HFF-Myc (cell line): ENCODE measurements around the gene TRAF5.
A peak's percentile ranks its signal among the peaks of the same experiment; 100 is the strongest.

ENCODE experiments used
- DNase-seq: peaks from one replicate; pipeline ENCODE4 v3.0.0-alpha.2; 2011; ENCODE audit warnings: low read depth; ENCODE audit errors: extremely low read depth
- H3K4me3 ChIP-seq: replicated peaks from 2 replicates; pipeline ENCODE4 v1.5.1; 2011; ENCODE audit warnings: low read depth, mild to moderate bottlenecking, control low read depth, low read length
- TF ChIP-seq, protein P1 (sequence below): IDR thresholded peaks from 2 replicates; pipeline ENCODE4 v1.5.1; 2012; ENCODE audit warnings: mild to moderate bottlenecking, low read depth, low read length, control low read depth; ENCODE audit errors: missing control alignments

Gene TRAF5, protein sequence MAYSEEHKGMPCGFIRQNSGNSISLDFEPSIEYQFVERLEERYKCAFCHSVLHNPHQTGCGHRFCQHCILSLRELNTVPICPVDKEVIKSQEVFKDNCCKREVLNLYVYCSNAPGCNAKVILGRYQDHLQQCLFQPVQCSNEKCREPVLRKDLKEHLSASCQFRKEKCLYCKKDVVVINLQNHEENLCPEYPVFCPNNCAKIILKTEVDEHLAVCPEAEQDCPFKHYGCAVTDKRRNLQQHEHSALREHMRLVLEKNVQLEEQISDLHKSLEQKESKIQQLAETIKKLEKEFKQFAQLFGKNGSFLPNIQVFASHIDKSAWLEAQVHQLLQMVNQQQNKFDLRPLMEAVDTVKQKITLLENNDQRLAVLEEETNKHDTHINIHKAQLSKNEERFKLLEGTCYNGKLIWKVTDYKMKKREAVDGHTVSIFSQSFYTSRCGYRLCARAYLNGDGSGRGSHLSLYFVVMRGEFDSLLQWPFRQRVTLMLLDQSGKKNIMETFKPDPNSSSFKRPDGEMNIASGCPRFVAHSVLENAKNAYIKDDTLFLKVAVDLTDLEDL

DNA sequence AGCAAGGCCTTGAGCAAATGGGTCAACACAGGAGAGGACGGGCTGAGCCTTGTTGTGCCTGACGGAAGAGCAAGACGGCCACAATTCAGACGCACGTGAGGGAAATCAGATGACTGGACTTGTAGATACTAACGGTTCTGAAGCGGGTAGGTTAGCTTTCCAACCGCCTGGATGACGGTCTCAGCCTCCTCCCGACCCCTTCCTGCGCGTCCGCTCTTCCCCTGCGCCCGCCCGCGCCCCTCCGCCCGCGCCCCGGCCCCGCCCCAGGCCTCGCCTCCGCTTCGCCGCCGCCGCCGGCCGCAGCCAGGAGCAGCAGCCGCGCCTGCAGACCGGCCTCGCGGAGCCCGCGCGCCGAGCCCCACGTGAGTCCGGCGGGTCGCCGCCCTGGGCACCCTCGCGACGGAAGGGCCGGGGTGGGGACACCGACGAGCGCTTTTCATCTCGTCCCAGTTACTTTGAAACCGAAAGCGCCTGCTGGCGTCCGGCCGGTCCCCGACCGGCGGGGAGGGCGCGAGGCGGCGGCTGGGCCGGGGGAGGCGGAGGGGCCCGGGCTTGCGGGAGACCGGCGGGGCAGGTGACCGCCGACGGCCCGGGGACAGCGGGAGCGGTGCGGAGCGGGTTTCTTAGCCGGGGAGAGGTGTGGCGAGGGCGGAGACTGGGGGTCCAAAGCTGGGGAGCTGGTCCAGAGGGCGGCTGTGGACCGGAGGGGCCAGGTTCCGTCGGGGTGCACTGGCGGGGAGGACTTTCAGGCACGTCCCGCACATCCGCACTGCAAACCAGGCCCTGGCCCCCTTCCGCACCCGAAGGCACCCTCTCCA is at the start of gene TRAF5:
TSS of gene TRAF5 (plus strand) at position 306 of the 818 bp plus-strand sequence. CDS start 26,407 bp downstream, outside the sequence.
- TF ChIP-seq, protein P1, sequence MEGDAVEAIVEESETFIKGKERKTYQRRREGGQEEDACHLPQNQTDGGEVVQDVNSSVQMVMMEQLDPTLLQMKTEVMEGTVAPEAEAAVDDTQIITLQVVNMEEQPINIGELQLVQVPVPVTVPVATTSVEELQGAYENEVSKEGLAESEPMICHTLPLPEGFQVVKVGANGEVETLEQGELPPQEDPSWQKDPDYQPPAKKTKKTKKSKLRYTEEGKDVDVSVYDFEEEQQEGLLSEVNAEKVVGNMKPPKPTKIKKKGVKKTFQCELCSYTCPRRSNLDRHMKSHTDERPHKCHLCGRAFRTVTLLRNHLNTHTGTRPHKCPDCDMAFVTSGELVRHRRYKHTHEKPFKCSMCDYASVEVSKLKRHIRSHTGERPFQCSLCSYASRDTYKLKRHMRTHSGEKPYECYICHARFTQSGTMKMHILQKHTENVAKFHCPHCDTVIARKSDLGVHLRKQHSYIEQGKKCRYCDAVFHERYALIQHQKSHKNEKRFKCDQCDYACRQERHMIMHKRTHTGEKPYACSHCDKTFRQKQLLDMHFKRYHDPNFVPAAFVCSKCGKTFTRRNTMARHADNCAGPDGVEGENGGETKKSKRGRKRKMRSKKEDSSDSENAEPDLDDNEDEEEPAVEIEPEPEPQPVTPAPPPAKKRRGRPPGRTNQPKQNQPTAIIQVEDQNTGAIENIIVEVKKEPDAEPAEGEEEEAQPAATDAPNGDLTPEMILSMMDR, result no peak
- H3K4me3 ChIP-seq, result peak within 1 kb of the TSS; percentile 63
- no peak for DNase-seq

DNA sequence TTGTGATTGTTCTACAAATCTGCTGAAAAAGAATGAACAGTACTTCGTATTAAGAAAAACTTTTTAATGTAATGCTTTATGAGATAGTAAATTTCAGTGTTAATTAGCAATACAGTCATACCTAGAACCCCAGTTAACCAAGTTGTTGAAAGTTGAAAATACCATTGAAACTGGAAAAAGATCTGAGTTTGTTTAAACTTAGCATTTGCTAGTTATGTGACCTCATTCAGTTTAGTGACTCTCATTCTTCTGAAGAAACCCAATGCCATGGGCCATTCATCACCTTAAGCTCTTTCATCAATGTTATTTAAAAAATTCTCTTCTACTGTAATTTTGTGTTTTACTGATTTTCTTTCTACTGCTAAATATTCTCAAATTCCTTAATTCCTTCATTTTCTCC is 47.3 kb upstream of the TRAF5 start:
- no peak for DNase-seq
- H3K4me3 ChIP-seq, result no peak overlapping the region
- TF ChIP-seq, protein P1, result no peak

DNA sequence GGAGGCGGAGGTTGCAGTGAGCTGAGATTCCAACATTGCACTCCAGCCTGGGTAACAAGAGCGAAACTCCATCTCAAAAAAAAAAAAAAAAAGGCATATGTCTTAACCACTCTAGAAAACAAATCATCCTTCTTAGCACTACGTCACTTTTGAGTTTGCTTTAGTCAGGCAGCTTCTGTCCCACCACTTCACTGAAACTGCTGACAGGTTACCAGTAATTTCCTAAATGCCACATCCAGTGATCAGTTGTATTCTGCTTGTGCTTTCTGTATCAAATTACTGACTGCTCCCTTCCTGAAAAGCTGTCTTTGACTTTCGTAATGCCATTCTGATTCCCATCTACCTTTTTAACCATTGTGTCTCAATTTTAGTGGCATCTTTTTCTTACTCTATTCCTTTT is 45.7 kb upstream of the TRAF5 start:
- no peak overlapping the region for H3K4me3 ChIP-seq
- DNase-seq, result no peak
- TF ChIP-seq, protein P1, result no peak

DNA sequence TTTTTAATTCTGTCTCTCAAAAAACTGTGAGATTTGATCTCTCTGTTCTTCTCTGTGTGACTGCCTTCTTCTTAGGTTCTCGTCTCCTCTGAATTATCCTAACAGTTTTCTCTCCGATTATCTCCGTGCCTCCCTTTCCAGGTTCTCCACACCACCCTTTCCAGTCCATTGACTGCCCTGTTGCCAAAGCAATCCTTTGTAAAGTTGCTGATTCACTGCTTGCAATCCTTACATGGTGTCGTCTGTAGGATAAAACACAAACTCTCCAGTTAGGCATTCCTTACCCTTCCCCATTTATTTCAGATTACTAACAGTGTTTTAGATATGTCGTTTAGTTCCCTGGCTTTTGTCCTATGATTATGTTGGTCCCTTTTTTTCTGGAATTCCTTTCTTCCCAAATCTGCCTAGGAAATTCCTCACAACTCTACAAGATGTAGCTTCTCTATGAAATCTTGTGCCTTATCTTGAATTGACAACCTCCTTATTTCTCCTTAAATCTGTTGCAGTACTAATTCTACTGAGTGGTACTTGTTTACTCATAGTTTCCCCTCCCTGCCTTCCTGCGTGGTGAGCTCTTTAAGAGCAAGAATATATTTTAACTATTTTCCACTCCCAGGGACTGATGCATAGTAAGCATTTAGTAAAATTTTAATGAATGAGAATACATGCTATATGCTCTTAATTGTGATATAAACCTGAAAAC is 45.2 kb upstream of the TRAF5 start:
- DNase-seq, result no peak
- H3K4me3 ChIP-seq, result no peak overlapping the region
- TF ChIP-seq, protein P1, result no peak

DNA sequence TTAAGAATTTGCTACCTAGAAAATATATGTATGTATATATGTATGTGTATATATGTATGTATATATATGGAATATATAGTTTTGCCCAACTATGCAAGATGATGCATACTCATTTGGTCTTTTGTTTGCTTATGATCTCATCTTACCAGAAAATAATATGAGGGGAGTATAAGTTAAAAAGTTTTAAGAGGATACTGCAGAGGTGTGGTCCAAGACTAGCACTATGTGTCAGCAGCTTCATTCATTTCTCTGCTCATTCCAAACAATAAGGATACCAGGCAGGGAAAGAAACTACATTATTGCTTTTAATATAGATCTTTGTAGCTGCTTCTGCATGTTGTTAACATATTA is 44.6 kb upstream of the TRAF5 start:
- no peak for DNase-seq
- TF ChIP-seq, protein P1, result no peak
- no peak overlapping the region for H3K4me3 ChIP-seq

DNA sequence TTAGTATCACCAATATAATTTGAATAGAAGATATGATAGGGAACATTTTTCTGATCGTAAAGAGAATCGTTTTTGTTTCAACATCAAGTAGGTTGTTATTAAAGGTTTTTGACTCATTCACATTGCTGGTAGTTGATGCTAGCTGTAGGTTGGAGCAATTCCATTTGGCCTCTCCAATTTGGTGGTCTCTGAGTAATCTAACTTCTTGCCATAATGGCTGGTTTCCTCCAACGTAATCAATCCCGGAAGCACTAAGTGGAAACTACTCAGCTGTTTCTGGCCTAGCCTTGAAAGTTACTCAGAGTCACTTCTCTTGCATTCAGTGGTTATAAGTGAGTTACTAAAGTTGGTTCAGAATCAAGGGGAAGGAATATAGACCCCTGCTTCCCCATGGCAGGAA is 41.4 kb upstream of the TRAF5 start:
- no peak for DNase-seq
- no peak overlapping the region for H3K4me3 ChIP-seq
- TF ChIP-seq, protein P1, result no peak
